HFF-Myc (cell line): Measurements from ENCODE around the gene PARP8.

Experiments used
- DNase-seq: peaks from one replicate; pipeline ENCODE4 v3.0.0-alpha.2; 2011; ENCODE audit warnings: low read depth; ENCODE audit errors: extremely low read depth
- H3K4me3 ChIP-seq: replicated peaks from 2 replicates; pipeline ENCODE4 v1.5.1; 2011; ENCODE audit warnings: low read depth, mild to moderate bottlenecking, control low read depth, low read length
- CTCF ChIP-seq: IDR thresholded peaks from 2 replicates; pipeline ENCODE4 v1.5.1; 2012; ENCODE audit warnings: mild to moderate bottlenecking, low read depth, low read length, control low read depth; ENCODE audit errors: missing control alignments

PARP8 gene

GRCh38 chr5:50827516-50828247 is 161.2 kb downstream of the PARP8 start:
- no peak overlapping the region for H3K4me3 ChIP-seq
- no peak for TF ChIP-seq CTCF
- no peak for DNase-seq

- DNase-seq, result no peak
- no peak overlapping the region for H3K4me3 ChIP-seq
- no peak for TF ChIP-seq CTCF
Observed at GRCh38 chr5:50829023-50829422, 162.6 kb downstream of the PARP8 start.

GRCh38 chr5:50832657-50833284 is 166.3 kb downstream of the PARP8 start:
- TF ChIP-seq CTCF, result no peak
- DNase-seq, result no peak
- no peak overlapping the region for H3K4me3 ChIP-seq

GRCh38 chr5:50836356-50836755 is 169.9 kb downstream of the PARP8 start:
- TF ChIP-seq CTCF, result no peak
- no peak for DNase-seq

GRCh38 chr5:50839472-50839871 is 173.0 kb downstream of the PARP8 start:
- no peak for DNase-seq
- TF ChIP-seq CTCF, result no peak
- no peak overlapping the region for H3K4me3 ChIP-seq

More at GRCh38 chr5:50836356-50836755, 169.9 kb downstream of the PARP8 start:
- H3K4me3 ChIP-seq, result no peak overlapping the region

- H3K4me3 ChIP-seq, result no peak overlapping the region
- TF ChIP-seq CTCF, result no peak
- DNase-seq, result no peak
Observed at GRCh38 chr5:50843091-50843490, 176.7 kb downstream of the PARP8 start.
